NCI-H82 (cell line): ENCODE data around the gene CYLD.

Experiments
- DNase-seq: peaks from one replicate; lab custom pipeline; 2025; lab: John Stamatoyannopoulos, UW

CYLD gene

DNA sequence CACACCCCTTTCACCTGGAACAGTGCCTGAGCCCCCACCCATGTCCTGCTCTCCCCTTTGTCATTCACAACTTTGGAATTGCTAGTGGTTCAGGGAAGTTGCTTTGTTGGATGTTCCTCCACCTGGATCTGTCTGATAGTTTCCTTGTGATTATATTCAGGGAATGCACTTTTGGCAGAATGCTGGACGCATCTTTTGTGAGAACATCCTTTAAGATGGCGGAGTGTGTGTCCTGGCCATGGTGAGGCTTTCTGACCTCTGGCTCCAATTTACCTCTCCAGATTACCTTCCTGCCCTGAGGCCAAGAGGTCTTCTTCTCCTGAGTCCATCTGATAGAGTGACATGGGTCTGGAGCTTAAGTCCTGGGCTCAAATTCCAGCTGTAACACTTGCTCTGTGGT lies 104.6 kb downstream of the CYLD start:
- DNase-seq, result no peak

DNA sequence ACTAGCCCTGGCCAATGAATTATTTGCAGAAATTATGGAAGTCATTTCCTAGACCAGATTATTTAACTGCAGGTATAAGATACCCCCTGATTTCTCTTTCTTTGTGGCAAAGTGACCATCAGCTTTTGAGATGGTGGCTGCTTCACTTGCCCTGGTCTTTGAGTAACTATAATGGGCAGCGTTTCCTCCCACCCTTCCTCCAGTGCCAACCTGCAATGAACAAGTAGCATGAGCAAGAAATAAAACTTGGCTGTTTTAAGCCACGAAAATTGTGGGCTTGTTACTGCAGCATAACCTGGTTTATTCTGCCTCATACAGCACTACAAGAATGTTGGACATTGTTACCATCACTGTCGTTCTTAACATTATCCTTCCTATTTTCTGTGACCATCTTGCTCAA lies 105.3 kb downstream of the CYLD start:
- DNase-seq, result no peak

DNA sequence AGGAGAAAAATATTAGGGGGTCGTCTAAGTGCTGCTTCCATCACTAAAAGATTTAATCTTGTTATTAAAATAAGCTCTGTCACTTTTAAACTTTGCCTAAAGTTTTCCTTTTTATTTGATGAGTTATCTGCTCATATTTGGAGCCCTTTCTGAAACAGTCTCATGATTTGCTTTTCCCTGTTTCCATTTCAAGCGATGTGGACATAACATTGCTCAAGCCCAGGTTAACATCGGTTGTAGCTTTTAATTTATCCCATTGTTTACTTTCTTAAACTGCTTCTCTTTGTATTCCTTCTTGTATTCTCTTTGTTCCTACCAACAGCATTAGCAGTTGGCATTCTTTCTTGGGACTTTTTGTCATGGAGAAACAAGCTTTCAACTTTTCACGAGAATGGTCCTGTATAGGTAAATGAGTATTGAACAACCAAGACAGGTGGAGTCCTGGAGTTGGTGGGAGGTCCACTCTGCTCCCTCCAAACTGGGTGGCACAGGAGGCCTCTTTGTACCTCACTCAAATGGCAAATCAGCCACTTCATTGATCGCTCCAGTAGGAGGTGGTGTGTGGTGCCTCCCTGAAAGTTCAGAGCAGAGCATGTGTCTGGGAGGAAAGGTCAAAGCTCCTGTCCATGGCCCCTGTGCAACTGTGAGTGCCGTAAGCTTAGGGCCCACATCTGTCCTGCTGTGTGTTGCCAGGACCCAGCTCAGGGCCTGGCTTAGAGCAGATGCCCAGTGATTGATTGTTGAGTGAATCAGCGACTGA lies 107.0 kb downstream of the CYLD start:
- no peak for DNase-seq
